Skeletal muscle cell (primary cell): ENCODE measurements around the gene P3H2.
"Not testable (repeated sequence)": the region's sequence is repeated elsewhere in the genome, so short reads cannot be mapped to it uniquely, and the experiment has no call there.

Experiments used
- DNase-seq: peaks from one replicate; pipeline ENCODE4 v3.0.0-alpha.2; 2010; ENCODE audit warnings: low read depth
- H3K4me3 ChIP-seq: 2 replicates; pipeline ENCODE4 v1.5.1; 2011; ENCODE audit warnings: low read depth, mild to moderate bottlenecking, control low read depth, low read length, moderate library complexity

The P3H2 gene, protein sequence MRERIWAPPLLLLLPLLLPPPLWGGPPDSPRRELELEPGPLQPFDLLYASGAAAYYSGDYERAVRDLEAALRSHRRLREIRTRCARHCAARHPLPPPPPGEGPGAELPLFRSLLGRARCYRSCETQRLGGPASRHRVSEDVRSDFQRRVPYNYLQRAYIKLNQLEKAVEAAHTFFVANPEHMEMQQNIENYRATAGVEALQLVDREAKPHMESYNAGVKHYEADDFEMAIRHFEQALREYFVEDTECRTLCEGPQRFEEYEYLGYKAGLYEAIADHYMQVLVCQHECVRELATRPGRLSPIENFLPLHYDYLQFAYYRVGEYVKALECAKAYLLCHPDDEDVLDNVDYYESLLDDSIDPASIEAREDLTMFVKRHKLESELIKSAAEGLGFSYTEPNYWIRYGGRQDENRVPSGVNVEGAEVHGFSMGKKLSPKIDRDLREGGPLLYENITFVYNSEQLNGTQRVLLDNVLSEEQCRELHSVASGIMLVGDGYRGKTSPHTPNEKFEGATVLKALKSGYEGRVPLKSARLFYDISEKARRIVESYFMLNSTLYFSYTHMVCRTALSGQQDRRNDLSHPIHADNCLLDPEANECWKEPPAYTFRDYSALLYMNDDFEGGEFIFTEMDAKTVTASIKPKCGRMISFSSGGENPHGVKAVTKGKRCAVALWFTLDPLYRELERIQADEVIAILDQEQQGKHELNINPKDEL

GRCh38 chr3:190120269-190121060, at the start of gene P3H2:
Gene P3H2 (minus strand): TSS chr3:190120897. CDS start chr3:190120731, 166 bp downstream.
- peak within 1 kb of the TSS; percentile 77 for H3K4me3 ChIP-seq
- DNase-seq, result peak; percentile 76

GRCh38 chr3:190169877-190170276, 49.2 kb upstream of the P3H2 start:
- no peak for DNase-seq
- H3K4me3 ChIP-seq, result no peak overlapping the region

DNA sequence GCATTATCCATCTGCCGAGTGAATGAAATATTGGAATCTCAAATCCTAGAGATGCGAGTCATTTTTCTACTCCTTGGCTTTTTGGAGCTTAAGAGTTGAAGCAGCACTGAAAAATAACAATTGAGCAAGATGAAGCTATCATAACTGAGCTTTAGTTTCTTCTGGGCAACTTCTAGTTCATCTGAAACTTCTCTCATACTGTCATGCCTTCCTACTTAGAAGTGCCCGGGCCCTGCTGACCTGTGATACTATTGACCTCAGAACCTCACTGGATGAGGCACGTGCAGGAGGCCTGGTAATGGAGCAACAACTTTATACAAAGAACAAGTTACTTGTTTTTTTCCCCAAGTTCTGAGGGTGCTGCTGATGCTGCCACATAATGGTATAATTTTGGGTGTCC, 48.5 kb upstream of the P3H2 start:
- H3K4me3 ChIP-seq, result no peak overlapping the region
- no peak for DNase-seq

- no peak overlapping the region for H3K4me3 ChIP-seq
- DNase-seq, result no peak
These were observed 47.4 kb upstream of the P3H2 start for GRCh38 chr3:190167936-190168680.

GRCh38 chr3:190166948-190167347, 46.3 kb upstream of the P3H2 start:
- no peak for DNase-seq
- no peak overlapping the region for H3K4me3 ChIP-seq

DNA sequence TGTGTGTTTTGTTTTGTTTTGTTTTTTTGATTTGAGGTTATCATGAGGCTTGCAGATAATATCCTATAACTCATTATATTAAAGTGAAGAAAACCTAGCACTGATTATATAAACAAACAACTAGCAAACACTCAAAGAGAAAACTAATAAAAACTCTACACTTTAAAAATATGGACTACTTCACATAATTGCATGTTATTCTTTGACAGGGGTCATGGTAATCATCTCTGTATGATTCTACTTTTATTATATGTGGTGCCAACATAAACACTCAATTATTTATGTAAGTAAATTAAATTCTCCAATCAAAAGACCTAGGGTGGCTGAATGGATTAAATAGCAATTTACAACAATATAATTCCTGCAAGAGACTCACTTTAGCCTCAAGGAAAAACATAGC, 44.6 kb upstream of the P3H2 start:
- DNase-seq, result no peak
- no peak overlapping the region for H3K4me3 ChIP-seq

- H3K4me3 ChIP-seq, DNase-seq: not testable (repeated sequence)
These were observed 41.3 kb upstream of the P3H2 start for GRCh38 chr3:190162013-190162412.

DNA sequence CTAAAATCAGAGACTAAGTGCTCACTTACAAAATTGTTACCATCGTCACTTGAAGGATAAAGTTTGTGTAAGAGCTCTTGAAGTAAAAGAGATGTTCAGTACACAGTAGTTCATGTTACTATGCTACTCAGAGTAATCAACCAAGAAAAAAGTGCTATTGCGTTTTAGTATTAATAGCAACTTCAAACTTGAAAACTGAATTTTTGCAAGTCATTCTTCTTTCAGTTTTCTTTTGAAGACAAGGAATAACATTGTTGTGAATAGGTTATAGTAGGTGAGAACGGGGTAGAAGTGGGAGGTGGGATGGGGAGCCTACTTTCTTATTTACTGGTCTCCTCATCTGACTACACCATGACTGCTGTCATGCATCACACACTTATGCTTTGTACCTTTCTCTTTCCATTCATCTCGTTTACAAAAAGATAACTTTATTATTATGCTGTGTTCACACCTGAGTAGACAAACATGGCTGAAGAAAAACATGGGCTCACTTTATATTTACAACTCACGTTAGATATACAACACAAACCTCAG, 39.3 kb upstream of the P3H2 start:
- no peak for DNase-seq
- no peak overlapping the region for H3K4me3 ChIP-seq

- no peak for DNase-seq
- H3K4me3 ChIP-seq, result no peak overlapping the region
These were observed 37.6 kb upstream of the P3H2 start for GRCh38 chr3:190158261-190158660.

DNA sequence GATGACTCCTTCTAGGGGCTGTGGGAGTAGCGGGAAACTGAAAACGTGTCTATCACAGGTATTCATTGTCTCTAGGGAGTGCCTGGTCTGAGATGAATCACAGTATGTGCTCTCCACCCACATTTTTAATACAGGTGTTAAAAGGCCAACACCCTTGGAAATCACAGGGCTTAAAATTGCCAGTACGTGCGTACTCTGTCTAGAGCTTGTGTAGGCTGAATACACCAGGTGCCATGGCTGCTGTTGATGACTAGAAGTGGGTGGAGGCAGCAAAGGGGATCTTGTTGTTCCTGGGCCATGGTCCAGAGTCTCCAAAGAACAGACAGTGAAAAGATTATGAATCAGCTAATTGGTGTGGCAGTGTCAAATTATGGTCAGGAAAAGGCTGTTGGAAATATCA, 35.1 kb upstream of the P3H2 start:
- no peak overlapping the region for H3K4me3 ChIP-seq
- no peak for DNase-seq

DNA sequence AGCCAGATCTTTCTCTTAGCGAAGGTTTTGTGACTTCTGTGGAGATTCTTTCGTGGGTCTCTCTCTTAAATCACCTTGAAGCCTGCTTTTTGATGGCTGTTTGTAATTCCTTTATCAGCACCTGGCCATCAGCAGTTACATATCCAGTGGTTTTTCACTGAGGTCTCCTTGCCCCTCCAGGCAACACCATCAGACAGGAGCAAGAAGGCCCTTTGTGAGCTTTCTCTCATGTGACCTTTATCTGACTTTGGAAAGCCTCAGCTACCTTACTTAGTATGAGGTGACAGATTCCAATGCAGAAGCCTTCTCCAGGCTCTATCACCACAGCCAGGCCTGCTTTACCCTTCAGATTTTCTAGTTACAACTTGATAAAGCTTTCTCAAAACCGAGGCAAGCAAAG, 30.0 kb upstream of the P3H2 start:
- H3K4me3 ChIP-seq, result no peak overlapping the region
- DNase-seq, result no peak

- DNase-seq, result not testable (repeated sequence)
These were observed 29.3 kb upstream of the P3H2 start for GRCh38 chr3:190149830-190150619.

DNA sequence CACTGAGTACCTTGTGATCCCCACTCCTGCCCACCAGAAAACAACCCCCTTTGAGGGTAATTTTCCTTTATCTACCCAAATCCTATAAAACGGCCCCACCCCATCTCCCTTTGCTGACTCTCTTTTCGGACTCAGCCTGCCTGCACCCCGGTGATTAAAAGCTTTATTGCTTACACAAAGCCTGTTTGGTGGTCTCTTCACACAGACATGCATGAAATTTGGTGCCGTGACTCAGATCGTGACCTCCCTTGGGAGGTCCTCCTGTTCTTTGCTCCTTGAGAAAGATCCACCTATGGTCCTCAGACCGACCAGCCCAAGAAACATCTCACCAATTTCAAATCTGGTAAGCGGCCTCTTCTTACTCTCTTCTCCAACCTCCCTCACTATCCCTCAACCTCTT, 24.1 kb upstream of the P3H2 start:
- not testable (repeated sequence) for H3K4me3 ChIP-seq, DNase-seq

More at GRCh38 chr3:190149830-190150619, 29.3 kb upstream of the P3H2 start:
- H3K4me3 ChIP-seq, result not testable (repeated sequence)

- no peak for DNase-seq
- no peak overlapping the region for H3K4me3 ChIP-seq
These were observed 21.3 kb upstream of the P3H2 start for GRCh38 chr3:190142041-190142440.

- DNase-seq, result no peak
- H3K4me3 ChIP-seq, result no peak overlapping the region
These were observed 18.7 kb upstream of the P3H2 start for GRCh38 chr3:190139365-190139764.

- H3K4me3 ChIP-seq, result no peak overlapping the region
- DNase-seq, result no peak
These were observed 11.7 kb upstream of the P3H2 start for GRCh38 chr3:190132371-190132770.

DNA sequence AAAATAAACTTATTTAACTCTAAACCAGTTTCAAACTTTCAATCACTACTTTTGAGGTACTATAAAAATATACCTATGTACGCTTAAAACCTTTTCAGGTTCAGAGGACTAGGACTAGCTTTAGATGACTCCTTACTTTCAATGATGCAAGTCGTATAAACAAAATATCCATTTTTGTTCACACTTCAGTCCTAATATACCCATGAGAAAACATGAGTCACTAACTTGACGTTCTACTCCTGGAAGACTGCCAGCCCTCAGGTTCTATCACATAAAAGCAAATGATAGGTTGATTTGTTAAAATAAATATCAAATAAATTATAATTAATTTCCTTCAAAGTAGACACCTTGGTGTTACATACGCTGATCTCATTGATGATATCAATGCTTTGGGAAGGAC, 10.6 kb upstream of the P3H2 start:
- DNase-seq, result peak; percentile 74
- H3K4me3 ChIP-seq, result no peak overlapping the region

DNA sequence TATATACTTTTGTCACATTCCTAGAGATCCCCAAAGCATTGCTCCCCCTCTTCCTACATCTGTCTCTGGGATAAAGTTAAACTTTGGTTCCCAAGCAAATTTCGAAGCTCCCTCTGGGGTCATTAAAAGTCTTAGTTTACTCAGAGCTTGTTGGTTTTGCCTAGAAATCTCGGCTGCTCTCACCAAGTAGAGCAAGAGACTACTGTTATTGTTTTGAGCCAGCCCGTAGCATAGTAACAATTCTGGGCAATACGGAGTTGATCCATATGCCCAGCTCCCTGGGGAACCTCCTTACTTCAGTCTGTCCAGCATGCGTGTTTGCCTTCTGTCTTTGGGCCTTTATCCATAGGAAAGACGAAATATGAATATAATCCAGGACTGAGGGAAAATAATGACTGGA, 10.0 kb upstream of the P3H2 start:
- no peak overlapping the region for H3K4me3 ChIP-seq
- peak; percentile 81 for DNase-seq
